B cell (primary cell): Measurements from ENCODE around the gene RASGRF2. TPM values are rescaled to one million over a fixed set of nuclear protein-coding genes. Genes with fewer than 3 reads are reported as not detected.

ENCODE experiments used
- ATAC-seq: fragments of 200-7000 bp; cut with Tn5 transposase; one replicate; pipeline ENCODE4 v1.10.0; 2021; ENCODE audit warnings: low read depth, mild to moderate bottlenecking, moderate number of reproducible peaks, moderate library complexity
- CTCF ChIA-PET: fragments of 350-600 bp; sonication (Branson Sonifier 250); formaldehyde crosslinking; loops from one replicate; lab custom pipeline; 2021; ENCODE audit warnings: antibody characterized with exemption, inconsistent platforms; lab: Charles Lee
- POLR2A ChIA-PET: fragments of 350-600 bp; sonication (Branson Sonifier 250); formaldehyde crosslinking; loops from one replicate; lab custom pipeline; 2021; ENCODE audit warnings: antibody characterized with exemption; lab: Charles Lee
- DNase-seq: peaks from one replicate; pipeline ENCODE4 v3.0.0; 2013
- H2AFZ ChIP-seq: 2 replicates; pipeline ENCODE4 v1.6.1; 2012; ENCODE audit warnings: mild to moderate bottlenecking, low read depth, low read length; ENCODE audit not compliant: insufficient read depth, poor library complexity, severe bottlenecking
- H3K27ac ChIP-seq, 2 donors: 1 replicate in 1 of 2; 2 replicates in 1 of 2; pipeline ENCODE4 v1.5.1; 2012 to 2013; ENCODE audit warnings: low read length in 2 of 2, mild to moderate bottlenecking in 2 of 2, moderate library complexity in 1 of 2
- H3K27me3 ChIP-seq, 4 experiments: fragments of 200-600 bp in 1 of 4; sonication (generic) in 1 of 4; replicated peaks in 1 of 4; 1 replicate in 2 of 4; 2 replicates in 2 of 4; pipeline versions ENCODE4 v1.6.1 to v1.7.0; 2013 to 2016; ENCODE audit warnings: low read length in 3 of 4, mild to moderate bottlenecking in 2 of 4, mixed read lengths in 1 of 4, moderate library complexity in 1 of 4; ENCODE audit not compliant: insufficient read depth in 4 of 4, control insufficient read depth in 3 of 4; ENCODE audit errors: control extremely low read depth in 1 of 4
- H3K36me3 ChIP-seq, 2 experiments: replicated peaks in 1 of 2; 1 replicate in 1 of 2; 2 replicates in 1 of 2; pipeline versions ENCODE4 v1.6.1 to v1.7.1; 2013; ENCODE audit warnings: low read length in 1 of 2; ENCODE audit not compliant: insufficient read depth in 2 of 2, control insufficient read depth in 1 of 2; ENCODE audit errors: control extremely low read depth in 1 of 2, extremely low read depth in 1 of 2
- H3K4me1 ChIP-seq, 2 donors: fragments of 200-600 bp in 1 of 2; sonication (generic) in 1 of 2; 1 replicate in 1 of 2; 2 replicates in 1 of 2; pipeline versions ENCODE4 v1.5.1 to v1.6.1; 2013 to 2017; ENCODE audit warnings: low read length in 2 of 2; ENCODE audit not compliant: control insufficient read depth in 2 of 2, insufficient read depth in 2 of 2
- H3K4me2 ChIP-seq: replicated peaks from 2 replicates; pipeline ENCODE3; 2012; ENCODE audit warnings: mild to moderate bottlenecking, low read depth, low read length; ENCODE audit not compliant: poor library complexity, severe bottlenecking
- H3K4me3 ChIP-seq, 5 experiments: fragments of 200-600 bp in 1 of 5; sonication (generic) in 1 of 5; 1 replicate in 3 of 5; 2 replicates in 2 of 5; pipeline versions ENCODE4 v1.5.1 to v1.7.0; 2011 to 2016; ENCODE audit warnings: low read length in 4 of 5, mild to moderate bottlenecking in 4 of 5, low read depth in 2 of 5, control low read depth in 1 of 5, moderate library complexity in 1 of 5; ENCODE audit not compliant: insufficient read depth in 1 of 5; ENCODE audit errors: control extremely low read depth in 1 of 5, extremely low read depth in 1 of 5
- H3K79me2 ChIP-seq: fragments of 200-600 bp; sonication (generic); one replicate; pipeline ENCODE4 v1.6.0; 2016; ENCODE audit warnings: low read length; ENCODE audit not compliant: control insufficient read depth, insufficient read depth
- H3K9ac ChIP-seq: fragments of 200-600 bp; sonication (generic); 2 replicates; pipeline ENCODE4 v1.6.1; 2017; ENCODE audit warnings: mild to moderate bottlenecking, low read length, moderate library complexity
- H3K9me3 ChIP-seq, 3 donors: one replicate each; pipeline versions ENCODE4 v1.6.1 to v1.7.1; 2013; ENCODE audit warnings: low read length in 2 of 3; ENCODE audit not compliant: control insufficient read depth in 2 of 3, insufficient read depth in 1 of 3; ENCODE audit errors: control extremely low read depth in 1 of 3
- H4K20me1 ChIP-seq: 2 replicates; pipeline ENCODE4 v1.6.0; 2012; ENCODE audit warnings: mild to moderate bottlenecking, low read length; ENCODE audit not compliant: insufficient read depth, control insufficient read depth, poor library complexity, severe bottlenecking
- H3K27ac Mint-ChIP-seq: one replicate; pipeline ENCODE4 v1.8.0; 2021; ENCODE audit warnings: mixed read lengths
- H3K27me3 Mint-ChIP-seq: one replicate; pipeline ENCODE4 v1.8.0; 2021; ENCODE audit warnings: mixed read lengths
- H3K4me1 Mint-ChIP-seq: one replicate; pipeline ENCODE4 v1.8.0; 2021; ENCODE audit warnings: mixed read lengths
- H3K4me3 Mint-ChIP-seq: one replicate; pipeline ENCODE4 v1.8.0; 2021; ENCODE audit warnings: mixed read lengths
- H3K9me3 Mint-ChIP-seq: one replicate; pipeline ENCODE4 v1.8.0; 2022; ENCODE audit warnings: mixed read lengths; ENCODE audit not compliant: insufficient read depth
- CTCF ChIP-seq: fragments of 200-600 bp; IDR thresholded peaks from one replicate; pipeline ENCODE4 v1.8.0; 2022; ENCODE audit warnings: antibody characterized with exemption, mild to moderate bottlenecking
- EZH2 ChIP-seq: IDR thresholded peaks from 2 replicates; pipeline ENCODE4 v1.6.1; 2012; ENCODE audit warnings: borderline replicate concordance, low read depth, mild to moderate bottlenecking, moderate library complexity, low read length; ENCODE audit not compliant: insufficient read depth, poor library complexity, severe bottlenecking
- WGBS: methylation state at CpG from one replicate; pipeline ENCODE4 v1.1.5; 2013; ENCODE audit warnings: missing lambda C conversion rate; ENCODE audit not compliant: insufficient coverage; 5-methylcytosine and 5-hydroxymethylcytosine counted together
- intact Hi-C: fragments of 100-400 bp; cut with micrococcal nuclease; formaldehyde crosslinking; loops from one replicate; pipeline ENCODE4 v1.10.0; 2022
- polyA plus RNA-seq: library from polyadenylated mRNA; depleted of rRNA; stranded (reverse); fragments of >200 nt; gene quantifications from 2 replicates; pipeline ENCODE4 v1.2.3, GENCODE V29; 2012
- total RNA-seq, 2 donors: library from RNA; stranded (reverse); fragments of 120-200 nt in 1 of 2; gene quantifications; 1 replicate in 1 of 2; 2 replicates in 1 of 2; pipeline versions ENCODE4 v1.2.3 to v1.2.4, GENCODE V29; 2013 to 2022

RASGRF2 gene
- total and polyA plus RNA-seq, 2 donors (not counting 1 experiment from before 2014, with no cell fraction given), result 0.04 to 0.37 TPM

GRCh38 chr5:80915716-80916115 is 44.4 kb upstream of the RASGRF2 start:
- H3K4me1 ChIP-seq, result no peaks in the 10 kb centered on the region
- no peak overlapping the region for H3K4me2 ChIP-seq
- TF ChIP-seq CTCF (no peak), EZH2 (no peak)
- ChIA-PET CTCF (no interaction called here), POLR2A (no interaction called here)
- H3K27ac Mint-ChIP-seq, result no peak overlapping the region
- H3K9me3 Mint-ChIP-seq, result peaks cover 4% of the 10 kb centered on the region
- no peaks in the 10 kb centered on the region for H3K4me1 Mint-ChIP-seq
- H3K36me3 ChIP-seq, result no peaks in the 10 kb centered on the region
- no peak overlapping the region for H2AFZ ChIP-seq
- H3K4me3 Mint-ChIP-seq, result no peak overlapping the region
- peaks cover 0 to 2% (median 0%) of the 10 kb centered on the region in 3 donors for H3K9me3 ChIP-seq
- WGBS, result no CpG with 5 or more reads among the region's 1 CpG
- ATAC-seq, result no peak
- no peak for DNase-seq
- no peaks in the 10 kb centered on the region for H4K20me1 ChIP-seq
- no peaks in the 10 kb centered on the region for H3K79me2 ChIP-seq
- intact Hi-C loops, result no loop called here
- no peaks in the 10 kb centered on the region for H3K27me3 Mint-ChIP-seq
- H3K4me3 ChIP-seq, result no peak overlapping the region
- no peak overlapping the region for H3K9ac ChIP-seq
- H3K27me3 ChIP-seq, result no peaks in the 10 kb centered on the region
- no peak overlapping the region for H3K27ac ChIP-seq

- no peak overlapping the region for H3K4me2 ChIP-seq
- POLR2A ChIA-PET, result no interaction called here
- H3K36me3 ChIP-seq, result no peaks in the 10 kb centered on the region
- H3K4me3 ChIP-seq, result no peak overlapping the region
- DNase-seq (no peak), ATAC-seq (no peak)
- H3K27me3 ChIP-seq, result no peaks in the 10 kb centered on the region
- H2AFZ ChIP-seq, result no peak overlapping the region
- intact Hi-C loops, result no loop called here
- 93% methylated on average over 3 of the region's 4 CpGs for WGBS
- CTCF ChIA-PET, result interaction anchor here (0.6 kb wide), 1 partner anchor 629 kb away, joined by 3 read pairs; no protein-coding TSS in a partner anchor
- Mint-ChIP-seq H3K27me3 (no peaks in the 10 kb centered on the region), H3K4me3 (no peak overlapping the region), H3K9me3 (peaks cover 4% of the 10 kb centered on the region), H3K4me1 (no peaks in the 10 kb centered on the region), H3K27ac (no peak overlapping the region)
- no peaks in the 10 kb centered on the region for H3K4me1 ChIP-seq
- H3K9ac ChIP-seq, result no peak overlapping the region
- H3K27ac ChIP-seq, result no peak overlapping the region
- no peaks in the 10 kb centered on the region for H3K79me2 ChIP-seq
- peaks cover 0 to 2% (median 0%) of the 10 kb centered on the region in 3 donors for H3K9me3 ChIP-seq
- H4K20me1 ChIP-seq, result no peaks in the 10 kb centered on the region
- TF ChIP-seq CTCF (no peak), EZH2 (no peak)
Observed at GRCh38 chr5:80916676-80917075, 43.5 kb upstream of the RASGRF2 start.
